Renal pelvis (tissue), 4 donors: ENCODE measurements around the gene CDX1. TPM values are rescaled to one million over a fixed set of nuclear protein-coding genes. Genes with fewer than 3 reads are reported as not detected.

ENCODE experiments used
- DNase-seq: peaks from one replicate; pipeline ENCODE4 v3.0.0-alpha.2; 2013
- polyA plus RNA-seq, 3 donors: library from polyadenylated mRNA; unstranded; fragments of 120-200 nt; gene quantifications; one replicate each; pipeline ENCODE4 v1.2.1, GENCODE V29; 2013; ENCODE audit not compliant: insufficient read length in 3 of 3

CDX1 gene
- polyA plus RNA-seq, 3 donors, result 0.84 to 1.1 (median 0.89) TPM

DNA sequence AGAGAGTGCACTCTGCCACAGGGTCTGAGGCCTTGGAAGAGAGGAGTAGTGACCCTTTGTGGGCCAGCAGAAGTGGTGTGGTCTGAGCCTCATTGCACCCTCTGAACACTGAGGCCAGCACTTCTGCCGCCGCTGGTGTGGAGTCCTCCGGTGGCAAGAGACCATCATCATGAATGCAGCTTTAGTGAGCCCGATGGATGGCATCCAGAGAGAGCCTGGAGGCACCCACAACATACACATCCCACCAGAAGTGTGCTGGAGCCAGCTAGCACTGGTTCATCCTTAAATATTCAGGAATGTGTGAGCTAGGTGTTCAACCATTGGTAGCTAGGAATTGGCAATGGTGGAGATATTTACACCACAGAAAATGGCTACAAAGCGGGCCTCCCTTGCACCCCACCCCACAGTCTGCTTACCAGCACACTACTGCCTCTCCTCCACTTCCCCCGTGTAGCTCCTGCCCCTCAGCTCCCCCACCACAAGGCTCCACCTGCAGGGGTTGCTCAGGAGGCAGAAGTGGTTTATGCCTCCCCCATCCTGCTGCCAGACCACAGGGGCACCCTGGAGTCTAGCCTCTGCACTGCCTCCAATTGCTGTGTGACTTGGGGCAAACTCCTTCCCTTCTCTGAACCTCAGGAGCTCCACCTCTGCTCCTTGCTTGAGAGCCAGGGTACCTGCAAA lies 39.7 kb downstream of the CDX1 start:
- no peak for DNase-seq

GRCh38 chr5:150206779-150207115 lies 40.2 kb downstream of the CDX1 start:
- no peak for DNase-seq

- no peak for DNase-seq
Observed at GRCh38 chr5:150208187-150209098, 41.9 kb downstream of the CDX1 start.

DNA sequence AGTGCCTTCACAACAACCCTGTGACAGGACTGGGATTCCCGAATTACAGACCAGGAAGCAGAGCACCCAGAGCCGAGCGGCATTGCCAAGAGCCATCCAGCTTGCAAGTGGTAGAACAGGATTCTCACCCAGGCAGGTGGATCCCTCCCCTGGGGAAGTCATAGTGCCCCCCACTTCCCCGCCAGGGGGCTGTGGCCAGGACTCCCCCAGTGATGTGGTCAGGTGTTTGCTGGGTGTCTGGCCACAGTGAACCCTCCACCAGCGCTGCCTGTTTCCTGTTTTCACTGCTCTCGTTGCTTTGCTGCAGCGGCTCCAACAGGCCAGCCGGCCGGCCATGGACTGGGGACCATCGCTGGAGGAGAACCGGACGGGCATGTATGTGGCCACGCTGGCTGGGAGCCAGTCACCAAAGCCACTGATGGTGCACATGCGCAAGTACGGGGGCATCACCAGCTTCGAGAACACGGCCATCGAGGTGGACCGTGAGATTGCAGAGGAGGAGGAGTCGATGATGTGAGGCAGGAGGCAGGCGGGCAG lies 42.6 kb downstream of the CDX1 start:
- no peak for DNase-seq

DNA sequence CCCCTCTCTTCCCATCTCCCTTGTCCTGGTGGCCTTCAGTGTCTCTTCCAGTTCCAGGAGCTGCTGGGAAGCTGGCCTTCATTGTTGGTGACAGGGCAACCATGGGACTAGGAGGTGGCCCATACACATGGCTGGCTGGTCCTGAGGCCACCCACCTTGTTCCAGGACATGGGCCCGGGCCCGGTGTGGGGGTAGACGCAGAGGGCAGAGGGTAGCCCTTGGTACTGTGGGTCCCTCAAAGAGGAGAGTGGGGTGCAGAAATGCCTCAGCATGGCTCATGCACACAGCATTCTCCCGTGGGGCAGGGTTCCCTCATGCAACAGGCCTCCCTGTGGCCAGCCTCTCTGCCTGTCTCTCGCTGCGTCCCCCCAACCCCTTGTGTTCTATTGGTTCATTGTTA lies 44.1 kb downstream of the CDX1 start:
- no peak for DNase-seq

- no peak for DNase-seq
Observed at GRCh38 chr5:150211156-150212030, 44.8 kb downstream of the CDX1 start.

GRCh38 chr5:150213530-150213929 lies 47.0 kb downstream of the CDX1 start:
- no peak for DNase-seq

DNA sequence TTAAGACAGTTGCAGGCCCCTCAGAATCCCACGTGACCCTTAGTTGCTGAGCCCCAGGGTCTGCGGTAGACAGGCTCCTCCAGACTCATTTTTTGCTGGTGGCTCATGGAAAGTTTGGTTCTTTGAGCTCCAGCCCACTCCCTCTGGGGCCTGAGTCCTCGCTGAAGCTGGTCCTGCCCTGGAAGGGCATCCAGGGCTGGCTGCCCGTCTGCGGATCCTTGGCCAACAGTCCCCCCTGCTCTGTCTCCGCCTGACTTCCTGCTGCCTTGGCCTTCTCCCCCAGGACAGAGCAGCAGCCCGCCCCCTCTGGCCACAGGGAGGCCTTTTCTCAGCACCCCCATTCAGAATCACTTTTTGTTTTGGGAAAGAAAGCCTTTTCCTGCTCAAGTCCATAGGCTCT lies 47.7 kb downstream of the CDX1 start:
- no peak for DNase-seq

DNA sequence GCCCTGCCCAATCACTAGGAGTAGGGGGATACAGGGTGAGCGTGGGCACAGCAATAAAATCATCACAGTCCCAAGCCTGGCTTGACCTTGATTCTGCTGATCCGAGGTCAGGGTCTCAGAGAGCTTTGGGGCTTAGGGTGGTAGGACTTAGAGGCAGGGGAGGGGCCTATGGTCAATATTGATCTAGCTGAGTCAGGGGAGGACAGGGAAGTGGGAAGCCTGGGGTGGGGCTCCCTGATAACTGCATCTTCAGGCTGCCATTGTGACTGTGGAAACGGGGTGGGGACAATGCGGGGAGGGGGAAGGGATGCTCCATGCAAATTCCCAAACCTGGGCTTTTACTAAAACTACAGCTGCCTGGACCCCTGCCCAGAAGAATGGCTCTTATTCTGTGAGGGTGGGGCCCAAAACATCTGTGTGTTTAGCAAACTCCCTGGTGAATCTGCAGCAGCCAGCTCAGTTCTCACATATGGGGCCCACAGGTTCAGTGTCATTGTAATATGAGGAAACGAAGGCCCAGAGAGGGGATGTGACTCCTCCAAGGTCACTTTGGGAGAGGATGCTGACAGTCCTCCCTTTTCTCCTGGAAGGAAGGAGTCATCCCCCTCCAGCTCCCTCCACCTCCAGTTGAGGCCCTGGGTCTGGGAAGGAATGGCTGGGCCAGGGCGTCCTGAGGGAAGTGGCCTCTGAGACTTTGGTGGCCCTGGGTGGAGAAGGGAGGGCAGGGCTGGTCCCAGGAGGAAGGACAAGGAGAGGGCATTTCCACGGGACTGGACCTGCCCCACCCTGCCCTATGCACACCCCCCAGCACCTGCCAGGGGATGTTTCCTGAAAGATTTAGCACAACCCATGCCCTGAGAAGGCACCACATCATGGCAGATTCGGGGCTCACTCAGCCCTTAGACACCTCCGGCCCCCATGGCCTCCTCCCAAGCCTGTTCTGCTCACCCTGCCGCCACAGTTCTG lies 49.7 kb downstream of the CDX1 start:
- no peak for DNase-seq

GRCh38 chr5:150217038-150217437 lies 50.5 kb downstream of the CDX1 start:
- no peak for DNase-seq

GRCh38 chr5:150217873-150218692 lies 51.5 kb downstream of the CDX1 start:
- DNase-seq, result peak; percentile 78

DNA sequence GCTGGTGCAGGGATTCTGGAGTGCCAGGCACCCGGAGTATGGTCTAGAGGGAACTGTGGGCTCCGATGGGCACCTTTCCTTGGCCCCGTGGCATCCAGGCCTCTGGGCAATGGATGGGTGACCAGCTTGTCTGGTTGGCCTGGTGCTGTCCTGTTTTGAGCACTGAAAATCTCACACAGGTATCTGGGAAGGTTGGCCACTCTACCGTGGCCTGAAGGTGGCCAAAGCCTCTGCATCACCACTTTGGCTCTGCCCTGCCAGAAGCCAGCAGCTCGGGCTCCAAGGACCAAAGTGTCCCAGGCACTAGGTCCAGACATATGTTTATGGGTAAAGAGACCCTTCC lies 52.1 kb downstream of the CDX1 start:
- DNase-seq, result no peak

GRCh38 chr5:150219142-150219541 lies 52.6 kb downstream of the CDX1 start:
- DNase-seq, result no peak

GRCh38 chr5:150219861-150220260 lies 53.3 kb downstream of the CDX1 start:
- no peak for DNase-seq

- DNase-seq, result no peak
Observed at GRCh38 chr5:150221471-150221870, 54.9 kb downstream of the CDX1 start.

DNA sequence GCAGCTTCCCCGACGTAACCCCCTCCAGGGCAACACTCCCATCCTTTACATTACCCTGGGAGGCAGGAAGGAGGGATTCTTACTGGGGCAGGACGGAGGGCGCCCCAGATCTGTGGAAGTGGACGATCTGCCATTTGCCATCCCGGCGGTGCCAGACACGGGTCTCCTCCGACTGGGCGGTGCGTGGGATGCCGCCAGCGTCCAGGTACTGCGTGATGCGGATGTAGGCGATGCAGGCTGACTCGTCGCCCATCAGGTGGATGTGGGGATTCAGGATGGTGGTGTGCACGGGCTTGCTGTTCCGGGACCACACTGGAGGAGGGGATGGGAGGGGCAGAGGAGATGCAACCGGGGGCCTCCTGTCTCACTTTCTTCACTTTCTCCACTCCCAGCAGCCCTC lies 56.3 kb downstream of the CDX1 start:
- DNase-seq, result no peak

DNA sequence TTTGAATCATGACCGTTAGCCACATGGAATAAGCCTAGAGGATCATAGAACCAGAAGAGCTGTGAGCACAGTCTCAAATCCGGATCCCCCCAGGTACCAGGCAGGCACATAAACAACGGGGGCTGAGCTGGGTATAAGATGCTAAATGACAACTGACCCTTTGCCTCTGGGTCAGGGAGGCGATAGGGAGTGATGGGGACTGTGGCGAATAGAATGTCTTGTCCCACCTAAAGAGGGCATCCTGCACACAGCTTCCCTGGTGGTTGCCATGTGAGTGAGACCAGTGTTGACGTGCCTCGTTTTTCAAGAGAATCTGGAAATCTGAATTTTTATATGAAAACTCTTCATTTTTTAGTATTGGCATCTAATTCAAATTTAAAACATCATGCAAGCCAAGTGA lies 56.9 kb downstream of the CDX1 start:
- no peak for DNase-seq

DNA sequence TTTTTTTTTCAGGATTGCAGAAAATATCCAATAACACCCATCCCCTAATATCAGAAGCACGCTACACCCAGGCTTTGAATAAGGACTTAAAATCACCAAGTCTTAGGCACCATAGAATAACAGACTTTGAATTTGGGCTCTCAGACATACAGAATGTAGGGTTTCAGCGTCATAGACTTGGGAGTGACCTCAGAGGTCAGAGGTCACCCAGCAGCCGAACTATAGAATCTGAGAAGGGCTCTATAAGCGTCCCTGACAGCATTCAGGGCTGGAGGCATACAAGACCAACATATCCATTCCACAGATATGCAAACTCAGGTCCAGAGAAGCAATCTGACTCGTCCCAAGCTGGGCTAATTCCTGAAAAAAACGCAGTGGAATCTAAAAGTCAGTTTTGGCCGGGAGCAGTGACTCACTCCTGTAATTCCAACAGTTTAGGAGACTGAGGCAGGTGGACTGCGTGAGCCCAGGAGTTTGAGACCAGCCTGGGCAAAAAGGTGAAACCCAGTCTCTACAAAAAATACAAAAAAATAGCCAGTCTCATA lies 58.0 kb downstream of the CDX1 start:
- no peak for DNase-seq

DNA sequence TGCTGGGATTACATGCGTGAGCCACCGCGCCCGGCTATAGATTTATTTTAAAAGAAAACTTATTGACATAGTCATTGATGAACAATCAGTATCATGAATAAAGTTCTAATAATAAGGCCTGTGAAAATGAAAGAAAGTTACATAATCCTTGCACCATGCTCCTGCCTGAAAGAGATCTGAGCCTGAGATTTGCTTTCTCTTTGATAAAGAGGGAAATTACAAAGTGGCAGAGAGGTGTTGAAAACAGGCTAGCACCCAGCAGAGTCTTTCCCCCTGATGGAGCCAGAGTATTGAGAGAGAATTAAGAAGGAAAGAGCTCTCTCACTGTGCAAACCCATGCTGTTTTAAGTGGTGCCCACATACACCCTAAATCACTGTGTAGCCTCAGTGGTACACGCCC lies 60.5 kb downstream of the CDX1 start:
- DNase-seq, result no peak
